HT1080 (cell line): ENCODE measurements around the gene CPN2. TPM values are rescaled to one million over a fixed set of nuclear protein-coding genes. Genes with fewer than 3 reads are reported as not detected.

Experiments
- DNase-seq: peaks from one replicate; pipeline ENCODE4 v3.0.0-alpha.2; 2015; ENCODE audit warnings: low read depth
- total RNA-seq: library from RNA; depleted of rRNA; stranded (reverse); fragments of >200 nt; shearing (Covaris generic); gene quantifications from 2 replicates; pipeline ENCODE4 v1.2.3, GENCODE V29; 2014

The CPN2 gene
- total RNA-seq, 1 experiment from 2014 or later, result not detected

GRCh38 chr3:194354315-194354714, 3.2 kb upstream of the CPN2 start:
- DNase-seq, result no peak

- no peak for DNase-seq
These were observed 1.6 kb upstream of the CPN2 start for GRCh38 chr3:194352667-194353246.

GRCh38 chr3:194351952-194352536, 916 bp upstream of the CPN2 start:
- no peak for DNase-seq

- DNase-seq, result no peak
These were observed 429 bp downstream of the CPN2 start for GRCh38 chr3:194350726-194351071.

- DNase-seq, result no peak
These were observed 2.8 kb downstream of the CPN2 start for GRCh38 chr3:194348354-194348753.

- DNase-seq, result no peak
These were observed 4.5 kb downstream of the CPN2 start for GRCh38 chr3:194346621-194347020.

- DNase-seq, result no peak
These were observed 5.1 kb downstream of the CPN2 start for GRCh38 chr3:194346035-194346434.

DNA sequence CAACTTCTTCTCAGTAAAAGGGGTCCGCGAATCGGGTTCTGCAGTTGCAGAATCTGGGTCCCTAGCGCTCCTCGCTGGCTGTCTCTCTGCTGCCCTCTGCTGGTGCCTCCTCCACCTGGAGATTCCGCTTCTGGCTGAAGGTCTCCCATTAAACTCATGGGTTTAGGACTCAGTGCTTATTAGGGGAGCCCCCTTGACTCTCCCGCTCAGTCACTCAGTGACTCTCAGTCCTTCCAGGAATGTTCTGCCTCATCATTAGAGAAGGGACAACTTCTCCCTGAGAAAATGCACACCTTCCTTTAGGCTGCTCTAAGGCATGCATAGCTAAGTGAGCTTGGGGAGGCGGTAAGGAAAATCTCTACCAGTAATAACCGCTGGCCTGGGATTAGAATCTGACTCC, 7.1 kb downstream of the CPN2 start:
- peak; percentile 59 for DNase-seq

DNA sequence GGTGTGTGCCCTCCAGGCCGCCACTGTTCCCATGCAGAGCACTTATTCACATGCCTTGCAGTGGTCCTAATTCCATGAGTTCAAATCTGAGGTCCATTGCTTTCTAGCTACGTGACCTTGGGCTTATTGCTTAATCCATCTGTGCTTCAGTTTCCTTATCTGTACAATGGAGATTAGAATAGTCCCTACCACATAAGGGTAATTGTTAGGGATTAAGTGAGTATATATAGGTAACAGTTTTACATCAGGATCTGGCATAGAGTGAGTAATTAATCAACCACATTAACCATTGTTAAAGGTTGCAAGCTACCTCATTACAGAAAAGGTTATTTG, 7.6 kb downstream of the CPN2 start:
- DNase-seq, result no peak

DNA sequence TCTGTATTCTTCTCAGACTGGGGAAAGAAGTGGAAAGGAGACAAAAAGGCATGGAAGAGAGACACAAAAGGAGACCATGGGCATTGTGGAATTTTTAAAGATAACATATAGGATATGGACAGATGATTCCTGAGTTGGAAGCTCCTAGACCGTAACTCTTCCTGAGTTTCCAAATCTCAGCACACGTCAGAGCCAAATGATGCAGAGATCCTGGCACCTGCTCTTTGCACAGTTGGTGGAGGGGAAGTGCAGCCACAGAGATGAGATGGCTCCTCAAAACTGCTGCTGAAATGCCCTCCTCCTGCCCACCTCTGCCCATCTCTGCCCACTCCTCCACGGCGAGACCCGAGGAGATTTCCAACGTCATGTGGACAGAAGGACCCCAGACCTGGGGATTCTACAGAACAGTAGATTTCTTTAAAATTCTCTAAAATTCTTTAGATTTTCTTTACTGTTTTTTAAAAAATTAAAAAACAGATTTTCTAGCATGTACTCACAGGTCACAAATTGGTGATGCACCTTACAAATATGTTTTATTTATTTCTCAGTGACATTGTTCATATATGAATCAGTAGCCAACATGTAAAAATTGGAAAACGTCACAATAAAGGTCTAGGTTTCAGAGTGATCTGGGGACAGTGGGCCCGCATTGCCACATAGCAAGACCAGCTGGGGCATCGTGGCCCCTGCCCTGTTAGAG, 8.1 kb downstream of the CPN2 start:
- DNase-seq, result no peak

DNA sequence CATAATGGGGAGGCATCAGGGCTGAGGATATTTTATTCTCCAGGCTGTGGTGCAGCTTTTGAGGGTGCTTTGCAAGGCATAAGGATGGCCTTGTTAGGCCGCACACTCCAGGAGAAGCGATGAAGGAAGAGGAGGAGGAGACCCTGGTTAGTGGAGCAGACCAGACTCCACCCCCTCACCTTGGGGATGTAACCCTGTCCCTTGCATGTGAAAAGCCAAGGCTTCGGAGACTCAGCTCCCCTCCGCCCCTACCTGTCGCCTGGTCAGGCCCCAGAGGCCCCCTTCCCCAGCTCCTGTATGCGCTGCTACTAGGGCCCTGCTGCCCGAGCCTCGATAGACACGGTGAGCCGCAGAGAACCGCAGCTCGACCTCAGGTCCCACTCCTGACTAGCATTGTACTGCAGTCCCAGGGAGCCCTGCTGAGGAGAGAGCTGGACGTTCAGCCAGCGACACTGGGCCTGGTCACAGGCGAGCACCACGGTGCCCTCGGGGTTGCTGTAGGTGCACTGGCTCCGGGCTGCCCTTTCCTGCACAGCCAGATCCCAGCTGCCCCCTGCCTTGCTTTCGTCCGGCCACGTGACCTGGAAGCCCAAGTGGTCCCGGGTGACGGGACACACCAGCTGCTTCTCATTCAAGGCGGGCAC, 10.2 kb downstream of the CPN2 start:
- no peak for DNase-seq

DNA sequence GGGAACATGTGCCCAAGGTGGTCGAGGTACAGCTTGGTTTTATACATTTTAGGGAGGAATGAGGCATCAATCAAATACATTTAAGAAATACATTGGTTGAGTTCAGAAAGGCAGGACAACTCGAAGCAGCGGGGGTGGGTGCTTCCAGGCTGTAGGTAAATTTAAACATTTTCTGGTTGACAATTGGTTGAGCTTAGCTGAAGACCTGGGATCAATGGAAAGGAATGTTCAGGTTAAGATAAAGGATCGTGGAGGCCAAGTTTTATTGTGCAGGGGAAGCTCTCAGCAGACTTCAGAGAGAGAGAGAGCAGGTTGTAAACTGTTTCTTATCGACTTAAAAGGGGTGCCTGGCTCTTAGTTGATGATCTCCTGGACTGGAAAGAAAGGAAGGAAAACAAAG, 11.3 kb downstream of the CPN2 start:
- no peak for DNase-seq

GRCh38 chr3:194339356-194339755, 11.8 kb downstream of the CPN2 start:
- no peak for DNase-seq

DNA sequence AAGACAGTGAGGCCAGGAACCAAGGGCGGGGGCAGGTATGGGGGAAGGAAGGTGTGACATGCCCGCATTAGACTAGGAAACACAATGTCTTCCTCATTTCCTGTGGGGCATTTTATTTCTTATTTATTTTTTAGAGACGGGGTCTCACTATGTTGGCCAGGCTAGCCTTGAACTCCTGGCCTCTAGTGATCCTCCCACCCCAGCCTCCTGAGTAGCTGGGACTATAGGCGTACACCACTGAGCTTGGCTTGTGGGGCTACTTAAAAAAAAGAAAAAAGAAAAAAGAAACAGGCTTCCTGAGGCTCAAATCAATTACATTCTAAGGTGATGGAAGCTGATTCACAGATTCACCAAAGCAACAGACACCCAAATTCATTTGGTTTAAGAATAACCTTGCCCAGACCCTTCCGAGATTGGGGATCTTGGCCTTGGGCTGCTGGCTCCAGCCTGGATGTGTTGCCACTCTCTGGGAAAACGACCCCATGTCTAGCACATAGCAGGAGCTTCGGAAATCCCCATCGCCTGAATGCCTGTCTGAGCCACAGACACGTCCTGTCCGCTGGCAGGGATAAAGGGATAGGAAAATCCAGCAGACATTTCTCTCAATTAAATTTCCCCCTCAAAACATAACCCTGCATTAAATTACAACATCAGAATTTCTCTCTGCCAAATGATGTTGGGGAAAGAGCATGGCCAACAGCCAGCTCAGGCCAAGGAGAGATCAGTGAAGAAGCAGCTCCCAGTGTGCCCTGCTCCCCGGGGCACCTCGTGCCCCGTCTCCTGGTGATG, 13.0 kb downstream of the CPN2 start:
- no peak for DNase-seq

- no peak for DNase-seq
These were observed 14.3 kb downstream of the CPN2 start for GRCh38 chr3:194336601-194337355.

DNA sequence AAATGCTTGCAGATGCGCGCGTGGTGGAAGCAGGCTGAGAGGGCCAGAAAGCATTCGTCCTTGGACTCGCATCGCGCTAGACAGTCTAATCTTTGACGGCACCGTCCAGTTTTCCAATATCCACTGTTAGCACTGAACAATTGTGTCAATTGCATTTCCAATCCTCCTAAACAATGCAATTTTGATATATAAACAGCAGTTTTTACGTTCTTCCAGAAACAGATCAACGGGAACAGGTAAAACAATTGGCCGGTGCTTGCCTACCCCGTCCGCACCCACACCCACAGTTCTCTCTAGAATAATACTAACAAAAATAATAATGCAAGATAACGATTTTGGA, 17.2 kb downstream of the CPN2 start:
- DNase-seq, result no peak

- DNase-seq, result peak; percentile 88
These were observed 17.7 kb downstream of the CPN2 start for GRCh38 chr3:194333212-194333980.

DNA sequence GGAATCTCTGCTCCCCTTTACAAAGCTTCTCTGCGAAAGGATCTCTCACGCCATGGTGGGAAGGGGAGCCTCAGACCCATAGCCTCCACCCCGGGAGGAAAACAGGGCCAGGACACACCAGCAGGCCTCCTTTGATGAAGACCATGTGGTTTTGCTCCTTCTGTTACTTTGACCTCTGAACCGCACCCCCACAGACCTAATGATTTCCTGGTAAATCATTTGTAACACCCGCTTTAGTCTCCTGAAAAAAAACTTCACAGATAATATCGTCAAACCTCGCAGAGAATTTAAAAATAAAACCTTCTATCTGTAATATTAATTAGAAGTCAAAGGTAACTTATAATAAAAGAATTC, 18.3 kb downstream of the CPN2 start:
- DNase-seq, result no peak

GRCh38 chr3:194330579-194330978, 20.5 kb downstream of the CPN2 start:
- DNase-seq, result no peak

- no peak for DNase-seq
These were observed 21.0 kb downstream of the CPN2 start for GRCh38 chr3:194330160-194330559.

GRCh38 chr3:194329583-194329965, 21.6 kb downstream of the CPN2 start:
- DNase-seq, result no peak
